GM12872 (cell line): Measurements from ENCODE around the gene CCNK.

ENCODE experiments used
- CTCF ChIP-seq: IDR thresholded peaks from 3 replicates; pipeline ENCODE4 v1.5.1; 2011; ENCODE audit warnings: low read depth, mild to moderate bottlenecking, low read length, moderate library complexity; ENCODE audit not compliant: insufficient read depth

Gene CCNK

GRCh38 chr14:99513946-99514551, 32.8 kb downstream of the CCNK start:
- no peak for TF ChIP-seq CTCF

- no peak for TF ChIP-seq CTCF
Measured at GRCh38 chr14:99514552-99515300, 33.5 kb downstream of the CCNK start.

GRCh38 chr14:99515301-99516155, 34.3 kb downstream of the CCNK start:
- no peak for TF ChIP-seq CTCF

GRCh38 chr14:99516156-99516870, 35.1 kb downstream of the CCNK start:
- TF ChIP-seq CTCF, result no peak

- TF ChIP-seq CTCF, result no peak
Measured at GRCh38 chr14:99516871-99517642, 35.8 kb downstream of the CCNK start.

- TF ChIP-seq CTCF, result no peak
Measured at GRCh38 chr14:99517643-99518381, 36.6 kb downstream of the CCNK start.
